ENCODE measurements around the gene GAREM1.
"Not testable (repeated sequence)": the region's sequence is repeated elsewhere in the genome, so short reads cannot be mapped to it uniquely, and the experiment has no call there.

The GAREM1 gene

GRCh38 chr18:32249147-32249929 is 221.3 kb downstream of the GAREM1 start:
- no peak for DNase-seq

GRCh38 chr18:32244881-32245280 is 225.8 kb downstream of the GAREM1 start:
- DNase-seq, result no peak

- DNase-seq, result no peak
These were observed 227.3 kb downstream of the GAREM1 start for GRCh38 chr18:32243358-32243757.

GRCh38 chr18:32242395-32242794 is 228.3 kb downstream of the GAREM1 start:
- no peak for DNase-seq

GRCh38 chr18:32238635-32239268 is 231.9 kb downstream of the GAREM1 start:
- no peak for DNase-seq

- peak; percentile 12 for DNase-seq
These were observed 233.6 kb downstream of the GAREM1 start for GRCh38 chr18:32237049-32237448.

GRCh38 chr18:32233348-32233747 is 237.3 kb downstream of the GAREM1 start:
- not testable (repeated sequence) for DNase-seq

GRCh38 chr18:32219431-32220018 is 251.2 kb downstream of the GAREM1 start:
- DNase-seq, result no peak

GRCh38 chr18:32216390-32216789 is 254.3 kb downstream of the GAREM1 start:
- DNase-seq, result no peak

- no peak for DNase-seq
These were observed 257.0 kb downstream of the GAREM1 start for GRCh38 chr18:32213693-32214092.
